Neural cell (in vitro differentiated cells): ENCODE results near the gene SGO2.

Source experiments
- CTCF ChIP-seq: fragments of 450-650 bp; IDR thresholded peaks from 2 replicates; pipeline ENCODE4 v1.5.1; 2014; ENCODE audit warnings: antibody characterized with exemption, mild to moderate bottlenecking, moderate library complexity; ENCODE audit not compliant: poor library complexity, severe bottlenecking
- EP300 ChIP-seq: fragments of 450-650 bp; conservative IDR thresholded peaks from 2 replicates; pipeline ENCODE4 v1.6.1; 2014; ENCODE audit warnings: antibody characterized with exemption, mild to moderate bottlenecking, moderate library complexity; ENCODE audit not compliant: poor library complexity, severe bottlenecking
- MXI1 ChIP-seq: fragments of 450-650 bp; conservative IDR thresholded peaks from 2 replicates; pipeline ENCODE4 v1.6.1; 2014; ENCODE audit warnings: antibody characterized with exemption, mild to moderate bottlenecking; ENCODE audit not compliant: poor library complexity, severe bottlenecking
- RAD21 ChIP-seq: fragments of 450-650 bp; conservative IDR thresholded peaks from 2 replicates; pipeline ENCODE4 v1.6.1; 2014; ENCODE audit warnings: antibody characterized with exemption, mild to moderate bottlenecking, moderate library complexity
- REST ChIP-seq: IDR thresholded peaks from 2 replicates; pipeline ENCODE4 v1.6.1; 2012; ENCODE audit warnings: borderline replicate concordance
- SMC3 ChIP-seq: fragments of 450-650 bp; conservative IDR thresholded peaks from 2 replicates; pipeline ENCODE4 v1.6.1; 2014; ENCODE audit warnings: antibody characterized with exemption, mild to moderate bottlenecking, moderate library complexity; ENCODE audit not compliant: poor library complexity
- TAF1 ChIP-seq: IDR thresholded peaks from 2 replicates; pipeline ENCODE4 v1.6.1; 2012; ENCODE audit warnings: low read depth

GRCh38 chr2:200596774-200597570, 71.0 kb downstream of the SGO2 start:
- TF ChIP-seq EP300 (no peak), RAD21 (no peak), SMC3 (no peak), REST (no peak), CTCF (no peak), TAF1 (no peak), MXI1 (no peak)
